HG03103 (cell line): ENCODE data around the gene ZNF619.
A peak's percentile ranks its signal among the peaks of the same experiment; 100 is the strongest.
"Not testable (repeated sequence)": the region's sequence is repeated elsewhere in the genome, so short reads cannot be mapped to it uniquely, and the experiment has no call there.

Experiments
- ATAC-seq: cut with Tn5 transposase; IDR thresholded peaks from one replicate; pipeline ENCODE4 v1.9.1; 2021; ENCODE audit warnings: low read depth; ENCODE audit not compliant: unreplicated experiment

ZNF619 gene

DNA sequence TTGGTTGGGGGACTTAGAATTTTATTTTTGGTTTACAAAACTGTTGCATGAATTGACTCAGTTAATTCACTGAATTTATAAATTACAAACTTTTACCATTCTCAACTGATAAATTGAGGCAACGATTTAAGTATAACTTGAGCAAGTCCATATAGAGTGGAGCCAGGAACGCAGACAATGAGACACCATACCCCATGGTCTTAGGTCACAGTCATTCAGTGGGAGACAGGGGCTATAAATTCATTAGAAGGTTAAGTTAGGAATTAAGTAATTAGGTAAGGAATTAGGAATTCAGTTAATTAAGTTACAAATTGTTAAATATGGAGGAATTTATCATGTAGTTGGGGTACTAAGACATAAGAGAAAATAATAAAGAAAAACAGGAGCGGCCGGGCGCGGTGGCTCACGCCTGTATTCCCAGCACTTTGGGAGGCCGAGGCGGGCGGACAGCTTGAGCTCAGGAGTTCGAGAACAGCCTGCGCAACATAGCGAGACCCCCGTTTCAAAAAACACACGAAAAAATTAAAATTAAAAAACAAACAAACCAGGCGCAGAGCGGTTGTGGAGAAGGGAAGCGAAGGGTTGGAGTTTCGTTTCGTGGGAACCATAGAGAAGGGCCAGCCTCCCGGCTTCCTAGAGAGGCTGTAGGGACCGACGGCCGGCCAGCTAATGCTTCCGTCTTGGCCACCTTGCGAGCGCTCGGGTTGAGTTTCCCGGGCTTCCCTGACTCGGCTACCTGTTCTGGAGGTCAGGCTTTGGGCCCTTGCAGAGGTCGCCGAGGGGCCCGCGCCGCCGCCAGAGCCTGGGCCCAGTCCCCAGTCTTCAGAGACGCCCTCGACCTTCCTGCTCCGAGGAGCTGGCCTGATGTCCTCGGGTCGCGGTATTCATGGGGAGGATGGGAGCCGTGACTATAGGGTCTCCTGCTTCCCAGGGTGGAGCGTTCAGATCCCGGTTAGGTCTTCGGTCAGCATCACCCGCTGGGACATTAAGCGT lies at the start of gene ZNF619:
TSS of gene ZNF619 (plus strand) at position 645 of the 993 bp plus-strand sequence. CDS start 858 bp downstream, outside the sequence.
- ATAC-seq, result peak; percentile 80

- ATAC-seq, result no peak
Observed at GRCh38 chr3:40432793-40433192, 44.1 kb upstream of the ZNF619 start.

GRCh38 chr3:40437889-40438288 lies 39.0 kb upstream of the ZNF619 start:
- ATAC-seq, result no peak

DNA sequence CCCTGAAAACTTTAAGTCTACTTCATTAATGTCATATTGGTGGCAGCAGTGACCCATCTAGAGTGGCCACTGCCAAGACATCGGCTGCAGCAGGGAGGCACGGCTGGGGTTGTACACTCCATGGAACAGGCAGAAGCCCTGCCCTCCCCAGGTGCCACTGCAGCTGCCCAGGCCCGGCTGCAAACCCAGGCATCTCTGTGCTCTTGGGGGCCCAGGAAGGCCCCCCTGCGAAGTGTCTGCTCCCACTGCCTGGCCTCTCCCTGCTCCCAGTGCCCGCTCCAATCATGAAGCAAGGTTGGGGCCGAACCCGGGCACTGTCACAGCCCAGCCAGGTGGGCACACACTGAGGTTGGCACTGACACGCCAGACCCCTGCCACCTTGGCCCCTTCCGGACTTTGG lies 31.9 kb upstream of the ZNF619 start:
- no peak for ATAC-seq

- ATAC-seq, result no peak
Observed at GRCh38 chr3:40445880-40446279, 31.0 kb upstream of the ZNF619 start.

GRCh38 chr3:40450438-40450837 lies 26.5 kb upstream of the ZNF619 start:
- ATAC-seq, result no peak

DNA sequence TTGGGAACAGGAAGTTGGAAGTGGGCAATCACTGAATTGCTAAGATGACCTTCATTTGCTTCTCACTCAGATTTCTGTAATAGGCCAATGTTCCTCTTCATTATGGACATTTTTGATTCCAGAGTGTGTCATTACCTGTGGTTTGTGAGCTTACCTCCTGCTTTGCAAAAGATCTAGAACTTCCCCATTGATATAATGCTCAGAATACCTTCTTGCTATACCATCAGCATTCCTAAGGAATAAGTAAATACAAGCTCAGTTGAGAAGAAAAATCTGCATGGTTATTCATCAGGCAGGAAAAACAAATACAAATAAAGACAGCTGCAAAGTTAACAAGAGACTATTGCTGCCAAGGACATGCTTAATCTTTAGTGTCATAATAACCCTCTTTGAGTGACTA lies 25.4 kb upstream of the ZNF619 start:
- no peak for ATAC-seq

DNA sequence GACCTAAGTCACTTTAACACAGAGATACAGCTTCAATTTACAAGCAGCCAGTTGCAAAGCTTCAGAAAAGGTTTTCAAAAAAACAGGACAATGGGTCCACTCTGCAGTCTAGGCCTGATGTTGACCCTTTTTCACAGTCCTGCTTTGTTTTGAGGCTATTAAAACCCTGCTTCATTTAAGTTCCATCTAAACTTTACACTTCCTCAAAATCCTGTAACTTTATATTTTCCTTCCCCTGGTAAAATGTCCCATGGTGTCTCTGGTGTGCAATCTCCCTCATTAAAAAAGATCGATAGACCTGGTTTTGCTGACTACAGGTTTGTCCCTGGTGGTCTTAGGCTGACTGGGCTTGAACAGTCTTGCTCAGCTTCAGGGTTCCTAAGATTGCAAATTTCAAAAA lies 24.9 kb upstream of the ZNF619 start:
- ATAC-seq, result no peak

DNA sequence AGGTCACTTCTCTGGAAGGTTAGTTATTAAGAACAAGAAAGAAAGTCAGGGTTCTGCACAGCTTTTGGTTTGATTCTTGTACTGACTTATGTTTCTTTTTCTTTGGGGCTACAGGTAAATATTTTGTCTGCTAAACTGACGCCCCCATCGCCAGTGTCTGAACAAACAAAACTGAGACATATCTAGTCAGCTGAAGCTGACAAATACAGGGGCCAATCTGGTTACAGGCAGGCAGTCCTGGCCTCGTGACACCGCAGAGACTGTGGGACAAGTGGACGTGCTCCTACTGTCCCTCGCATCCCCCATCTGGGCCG lies 24.4 kb upstream of the ZNF619 start:
- no peak for ATAC-seq

- ATAC-seq, result peak; percentile 89
Observed at GRCh38 chr3:40452876-40453730, 23.8 kb upstream of the ZNF619 start.

GRCh38 chr3:40453933-40454332 lies 23.0 kb upstream of the ZNF619 start:
- no peak for ATAC-seq

DNA sequence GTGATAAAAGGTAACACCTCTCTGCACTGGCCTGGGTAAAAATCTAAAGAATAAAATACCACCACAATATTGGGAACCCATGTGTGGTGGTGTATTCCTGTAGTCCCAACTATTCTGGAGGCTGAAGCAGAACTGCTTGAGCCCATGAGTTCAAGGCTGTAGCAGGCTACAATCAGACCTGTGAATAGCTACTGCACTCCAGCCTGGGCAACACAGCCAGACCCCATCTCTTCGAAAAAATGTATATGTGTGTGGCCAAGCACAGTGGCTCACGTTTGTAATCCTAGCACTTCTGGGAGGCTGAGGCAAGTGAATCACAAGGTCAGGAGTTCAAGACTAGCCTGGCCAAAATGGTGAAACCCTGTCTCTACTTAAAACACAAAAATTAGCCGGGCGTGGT lies 21.6 kb upstream of the ZNF619 start:
- no peak for ATAC-seq

GRCh38 chr3:40456279-40456939 lies 20.5 kb upstream of the ZNF619 start:
- no peak for ATAC-seq

DNA sequence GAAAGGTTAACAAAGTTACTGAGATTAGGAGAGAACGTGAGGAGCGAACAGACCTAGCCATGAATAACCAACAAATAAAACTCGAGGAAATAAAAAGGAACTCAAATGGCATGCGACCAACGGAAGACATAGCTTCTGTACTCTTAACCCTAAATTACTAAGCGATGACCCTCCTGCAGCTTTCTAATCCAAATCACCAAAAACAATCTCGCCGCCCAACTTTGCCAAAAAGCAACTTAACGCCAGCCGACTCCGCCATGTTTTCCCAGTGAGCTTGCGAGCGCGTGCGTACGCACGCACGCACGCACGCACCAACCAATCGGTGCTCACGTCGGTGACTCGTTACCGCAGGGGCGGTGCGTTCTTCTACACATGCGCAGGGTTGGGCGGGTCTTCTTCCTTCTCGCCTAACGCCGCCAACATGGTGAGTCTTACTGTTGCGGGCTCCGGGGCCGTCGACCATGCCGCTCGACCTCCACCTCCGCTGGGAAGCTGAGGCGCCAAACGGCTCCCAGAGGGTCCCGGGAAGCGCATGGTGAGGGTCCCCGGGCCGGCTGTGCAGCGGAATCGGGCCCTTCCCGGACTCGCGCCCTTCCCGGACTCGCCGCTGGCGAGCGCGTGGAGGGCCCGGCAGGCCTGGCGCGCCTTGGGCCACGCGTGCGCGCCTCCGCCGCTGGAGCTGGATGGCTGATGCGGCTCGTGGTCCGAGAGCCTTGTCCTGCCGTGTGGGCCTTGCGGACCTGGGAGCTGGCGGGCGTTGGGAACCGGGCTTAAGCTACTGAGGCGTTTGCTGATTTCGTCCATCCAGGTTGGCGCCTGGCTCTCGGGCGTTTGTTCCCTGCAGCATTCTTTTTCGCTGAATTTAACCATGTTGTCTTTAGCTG lies 19.7 kb upstream of the ZNF619 start, which contains the start of gene RPL14:
TSS of gene RPL14 (plus strand) at position 400 of the 884 bp plus-strand sequence. CDS start at position 533, 133 bp downstream.
- ATAC-seq, result peak; percentile 58

DNA sequence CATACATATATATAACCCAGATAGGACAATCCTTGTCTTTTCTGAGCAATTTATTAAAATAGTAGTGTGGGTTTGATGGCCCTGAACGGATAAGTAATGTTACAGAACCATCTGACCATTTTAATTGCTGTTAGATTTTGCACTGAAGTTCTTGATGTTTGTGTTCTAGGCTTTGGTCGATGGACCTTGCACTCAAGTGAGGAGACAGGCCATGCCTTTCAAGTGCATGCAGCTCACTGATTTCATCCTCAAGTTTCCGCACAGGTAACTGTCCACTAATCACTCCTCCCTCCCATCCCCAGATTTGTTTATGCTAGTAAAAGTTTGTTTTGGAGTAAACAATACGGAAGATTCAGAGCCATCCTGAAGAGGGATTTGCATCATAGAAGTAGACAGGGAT lies 18.4 kb upstream of the ZNF619 start:
- no peak for ATAC-seq

DNA sequence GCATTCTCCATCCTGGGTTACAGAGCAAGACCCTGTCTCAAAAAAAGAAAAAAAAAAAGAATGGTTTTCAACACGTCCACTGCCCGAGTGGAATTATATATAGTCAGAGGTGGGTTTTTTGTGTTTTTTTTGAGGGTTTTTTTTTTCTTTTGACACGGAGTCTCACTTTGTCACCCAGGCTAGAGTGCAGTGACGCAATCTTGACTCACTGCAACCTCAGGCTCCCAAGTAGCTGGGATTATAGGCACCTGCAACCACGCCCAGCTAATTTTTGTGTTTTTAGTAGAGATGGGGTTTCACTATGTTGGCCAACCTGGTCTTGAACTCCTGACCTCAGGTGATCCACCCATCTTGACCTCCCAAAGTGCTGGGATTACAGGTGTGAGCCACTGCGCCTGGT lies 16.4 kb upstream of the ZNF619 start:
- ATAC-seq, result not testable (repeated sequence)

GRCh38 chr3:40461161-40461560 lies 15.8 kb upstream of the ZNF619 start:
- ATAC-seq, result no peak

- ATAC-seq, result not testable (repeated sequence)
Observed at GRCh38 chr3:40462838-40463237, 14.1 kb upstream of the ZNF619 start.

GRCh38 chr3:40463579-40463978 lies 13.3 kb upstream of the ZNF619 start:
- no peak for ATAC-seq
